ENCODE results near the gene PSENEN.

DNA sequence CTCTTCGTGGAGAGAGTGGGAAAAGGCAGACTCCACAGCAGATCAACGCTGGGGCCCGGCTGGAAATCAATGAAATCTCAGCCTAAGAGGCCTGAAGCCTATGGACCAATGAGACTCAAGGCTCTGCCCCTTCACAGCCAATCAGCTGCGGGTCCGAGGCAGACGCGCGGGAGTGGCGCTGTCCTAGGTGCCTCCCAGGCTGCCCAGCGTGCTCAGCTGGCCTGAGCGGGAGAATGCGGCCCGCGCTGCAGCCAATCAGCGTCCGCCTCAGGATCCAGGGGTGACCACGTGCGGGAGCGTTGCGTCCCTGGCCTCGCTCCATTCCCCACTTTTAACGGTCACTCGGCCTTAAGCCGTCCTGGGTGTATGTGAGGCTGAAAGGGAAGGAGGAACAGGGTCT lies 41.2 kb upstream of the PSENEN start, which contains the start of gene ZBTB32:
- no peak for TF ChIP-seq POLR2A (IDR thresholded peaks at IDR 0.05)
- TF ChIP-seq, protein P1, sequence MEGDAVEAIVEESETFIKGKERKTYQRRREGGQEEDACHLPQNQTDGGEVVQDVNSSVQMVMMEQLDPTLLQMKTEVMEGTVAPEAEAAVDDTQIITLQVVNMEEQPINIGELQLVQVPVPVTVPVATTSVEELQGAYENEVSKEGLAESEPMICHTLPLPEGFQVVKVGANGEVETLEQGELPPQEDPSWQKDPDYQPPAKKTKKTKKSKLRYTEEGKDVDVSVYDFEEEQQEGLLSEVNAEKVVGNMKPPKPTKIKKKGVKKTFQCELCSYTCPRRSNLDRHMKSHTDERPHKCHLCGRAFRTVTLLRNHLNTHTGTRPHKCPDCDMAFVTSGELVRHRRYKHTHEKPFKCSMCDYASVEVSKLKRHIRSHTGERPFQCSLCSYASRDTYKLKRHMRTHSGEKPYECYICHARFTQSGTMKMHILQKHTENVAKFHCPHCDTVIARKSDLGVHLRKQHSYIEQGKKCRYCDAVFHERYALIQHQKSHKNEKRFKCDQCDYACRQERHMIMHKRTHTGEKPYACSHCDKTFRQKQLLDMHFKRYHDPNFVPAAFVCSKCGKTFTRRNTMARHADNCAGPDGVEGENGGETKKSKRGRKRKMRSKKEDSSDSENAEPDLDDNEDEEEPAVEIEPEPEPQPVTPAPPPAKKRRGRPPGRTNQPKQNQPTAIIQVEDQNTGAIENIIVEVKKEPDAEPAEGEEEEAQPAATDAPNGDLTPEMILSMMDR (IDR thresholded peaks at IDR 0.05) = no peak
